Measurements from ENCODE around the gene NGDN. TPM values are rescaled to one million over a fixed set of nuclear protein-coding genes. Genes with fewer than 3 reads are reported as not detected.
"Not testable (repeated sequence)": the region's sequence is repeated elsewhere in the genome, so short reads cannot be mapped to it uniquely, and the experiment has no call there.

Gene NGDN
- total RNA-seq, 6 experiments from 2014 or later: 12.0 to 16.5 (median 14.3) TPM

GRCh38 chr14:23454445-23454856, 15.1 kb upstream of the NGDN start:
- TF ChIP-seq POLR2A (IDR thresholded peaks at IDR 0.05) (no peak), CTCF (IDR thresholded peaks at IDR 0.05) (no peak)
- no peaks in the 10 kb centered on the region for H3K9me3 ChIP-seq
- no peak overlapping the region for H3K27ac ChIP-seq
- DNase-seq (no peak), ATAC-seq (no peak)
- H3K36me3 ChIP-seq: no peaks in the 10 kb centered on the region
- H3K27me3 ChIP-seq: peaks cover 0 to 5% of the 10 kb centered on the region in 2 donors
- H3K4me1 ChIP-seq: no peaks in the 10 kb centered on the region
- intact Hi-C loops (cut with DNase I): no loop called here
- 11% methylated on average over 1 of the region's 1 CpG for WGBS (ENCODE audit: insufficient coverage, low coverage, low lambda C conversion rate, missing lambda C conversion rate)
- no peak overlapping the region for H3K4me3 ChIP-seq

GRCh38 chr14:23456883-23457586, 12.5 kb upstream of the NGDN start:
- H3K36me3 ChIP-seq; H3K27ac ChIP-seq; H3K4me1 ChIP-seq; DNase-seq; H3K4me3 ChIP-seq; H3K9me3 ChIP-seq; ATAC-seq; intact Hi-C loops (cut with DNase I); H3K27me3 ChIP-seq: not testable (repeated sequence)
- WGBS (ENCODE audit: insufficient coverage, low coverage, low lambda C conversion rate, missing lambda C conversion rate): 75% methylated on average over 10 of the region's 11 CpGs
- peak in 2 of 4 donors; percentile 11 to 13 for TF ChIP-seq CTCF (IDR thresholded peaks at IDR 0.05)

GRCh38 chr14:23457587-23458445, 11.7 kb upstream of the NGDN start:
- DNase-seq (no peak), ATAC-seq (peak in 1 of 4 donors; percentile 54)
- Histone ChIP-seq H3K9me3 (no peaks in the 10 kb centered on the region), H3K36me3 (no peaks in the 10 kb centered on the region), H3K27ac (no peak overlapping the region), H3K4me3 (no peak overlapping the region), H3K4me1 (no peaks in the 10 kb centered on the region), H3K27me3 (no peaks in the 10 kb centered on the region)
- TF ChIP-seq CTCF (IDR thresholded peaks at IDR 0.05) (no peak), POLR2A (IDR thresholded peaks at IDR 0.05) (no peak)
- WGBS (ENCODE audit: insufficient coverage, low coverage, low lambda C conversion rate, missing lambda C conversion rate): 51% methylated on average over 5 of the region's 5 CpGs
- intact Hi-C loops (cut with DNase I): no loop called here

GRCh38 chr14:23460960-23461359, 8.5 kb upstream of the NGDN start:
- no peak for ATAC-seq
- no peaks in the 10 kb centered on the region for H3K27me3 ChIP-seq

More at GRCh38 chr14:23460960-23461359, 8.5 kb upstream of the NGDN start:
- DNase-seq: no peak
- H3K9me3 ChIP-seq: no peaks in the 10 kb centered on the region
- H3K27ac ChIP-seq: no peak overlapping the region
- no peaks in the 10 kb centered on the region for H3K4me1 ChIP-seq
- TF ChIP-seq POLR2A (IDR thresholded peaks at IDR 0.05): no peak
- no peak for TF ChIP-seq CTCF (IDR thresholded peaks at IDR 0.05)
- intact Hi-C loops (cut with DNase I): no loop called here
- no peaks in the 10 kb centered on the region for H3K36me3 ChIP-seq
- H3K4me3 ChIP-seq: no peak overlapping the region
